Fibroblast of pulmonary artery (primary cell): ENCODE results near the gene YTHDC1.
A peak's percentile ranks its signal among the peaks of the same experiment; 100 is the strongest.

ENCODE experiments used
- DNase-seq: peaks from one replicate; pipeline ENCODE4 v3.0.0-alpha.2; 2010; ENCODE audit warnings: low read depth
- H3K4me3 ChIP-seq: replicated peaks from 2 replicates; pipeline ENCODE4 v1.5.1; 2011; ENCODE audit warnings: low read depth, mild to moderate bottlenecking, control low read depth, low read length, moderate library complexity
- CTCF ChIP-seq: IDR thresholded peaks from 2 replicates; pipeline ENCODE4 v1.5.1; 2011; ENCODE audit warnings: mild to moderate bottlenecking, control low read depth, low read length, inconsistent platforms; ENCODE audit errors: missing control alignments

YTHDC1 gene

DNA sequence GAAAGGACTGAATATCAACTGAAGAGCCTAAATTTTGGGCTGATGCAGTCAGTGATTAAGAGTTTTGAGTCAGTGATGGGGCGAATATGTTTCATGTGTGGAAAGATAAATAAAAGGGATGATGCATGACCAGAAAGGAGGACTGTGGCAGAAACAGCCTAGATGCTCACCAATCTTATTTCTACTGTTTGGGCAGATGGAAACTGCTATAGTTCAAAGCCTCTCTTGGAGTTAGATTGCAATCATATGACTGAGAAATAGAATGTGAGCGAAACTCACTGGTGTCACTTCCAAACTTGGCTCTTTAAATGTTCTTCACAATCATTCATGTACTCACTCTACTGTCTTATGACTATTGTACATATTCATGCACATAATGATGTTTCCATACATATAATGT lies 35.4 kb upstream of the YTHDC1 start:
- no peak overlapping the region for H3K4me3 ChIP-seq
- no peak for DNase-seq
- TF ChIP-seq CTCF = no peak

- H3K4me3 ChIP-seq = no peak overlapping the region
- no peak for TF ChIP-seq CTCF
- no peak for DNase-seq
Measured at GRCh38 chr4:68383115-68383514, 33.2 kb upstream of the YTHDC1 start.

GRCh38 chr4:68378226-68378625 lies 28.3 kb upstream of the YTHDC1 start:
- no peak for TF ChIP-seq CTCF
- DNase-seq = no peak
- H3K4me3 ChIP-seq = no peak overlapping the region

DNA sequence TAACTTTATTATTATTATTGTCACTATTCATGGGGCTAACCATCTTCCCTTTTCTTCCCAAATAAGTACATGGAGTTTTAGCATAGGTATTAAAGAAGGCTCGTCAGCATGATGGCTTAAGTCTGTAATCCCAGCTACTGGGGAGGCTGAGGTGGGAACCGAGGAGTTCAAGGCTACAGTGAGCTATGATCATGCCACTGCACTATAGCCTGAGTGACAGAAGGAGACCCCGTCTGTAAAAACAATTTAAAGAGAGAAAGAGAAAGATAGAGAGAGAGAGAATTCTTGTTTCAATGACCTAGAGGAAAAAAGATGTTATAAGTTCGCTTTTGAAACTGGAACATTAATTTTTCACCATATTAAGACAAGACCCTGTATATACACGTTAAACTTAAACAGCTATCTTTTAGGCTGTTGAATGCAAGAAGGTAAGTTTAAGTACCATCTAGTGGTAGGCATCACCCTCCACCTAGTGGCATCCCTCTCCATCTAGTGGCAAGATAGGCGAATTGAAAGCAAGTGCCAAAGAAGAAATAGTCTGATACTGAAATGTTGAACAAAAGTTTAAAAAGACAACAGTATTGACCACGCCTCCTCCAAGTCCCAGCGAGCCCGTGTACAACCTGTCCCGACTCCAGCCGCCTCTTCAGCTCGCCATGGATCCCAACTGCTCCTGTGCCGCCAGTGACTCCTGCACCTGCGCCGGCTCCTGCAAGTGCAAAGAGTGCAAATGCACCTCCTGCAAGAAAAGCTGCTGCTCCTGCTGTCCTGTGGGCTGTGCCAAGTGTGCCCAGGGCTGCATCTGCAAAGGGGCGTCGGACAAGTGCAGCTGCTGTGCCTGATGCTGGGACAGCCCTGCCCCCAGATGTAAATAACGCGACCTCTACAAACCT lies 26.0 kb upstream of the YTHDC1 start:
- TF ChIP-seq CTCF = peak; percentile 93
- no peak overlapping the region for H3K4me3 ChIP-seq
- peak; percentile 71 for DNase-seq

- DNase-seq = peak; percentile 84
- peak overlapping the region; percentile 34 for H3K4me3 ChIP-seq
- no peak for TF ChIP-seq CTCF
Measured at GRCh38 chr4:68373513-68373912, 23.6 kb upstream of the YTHDC1 start.

DNA sequence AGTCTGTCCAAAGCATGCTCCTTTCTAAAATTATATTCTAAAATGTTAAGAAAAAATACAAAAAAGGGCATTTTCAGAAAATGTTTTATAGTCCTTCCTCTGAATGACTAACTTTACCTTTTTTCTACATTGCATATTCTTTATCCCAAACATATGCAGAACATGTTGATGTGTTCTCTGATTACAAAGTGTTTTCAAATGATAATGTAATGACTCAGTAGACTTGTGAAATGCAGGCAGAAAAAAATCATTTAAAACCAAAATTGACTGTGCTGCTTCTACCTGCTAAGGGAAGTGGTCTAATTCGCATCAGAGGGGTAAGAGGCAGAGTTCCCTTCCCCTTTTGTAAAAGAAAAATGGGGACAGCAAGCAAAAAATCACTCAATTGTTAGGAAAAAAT lies 22.7 kb upstream of the YTHDC1 start:
- TF ChIP-seq CTCF = no peak
- no peak for DNase-seq
- no peak overlapping the region for H3K4me3 ChIP-seq

GRCh38 chr4:68369142-68369805 lies 19.4 kb upstream of the YTHDC1 start:
- no peak for DNase-seq
- no peak overlapping the region for H3K4me3 ChIP-seq
- no peak for TF ChIP-seq CTCF
